ENCODE measurements around the gene GGA2.
"Not testable (repeated sequence)": the region's sequence is repeated elsewhere in the genome, so short reads cannot be mapped to it uniquely, and the experiment has no call there.

GGA2 gene

GRCh38 chr16:23476289-23476688, 34.0 kb downstream of the GGA2 start:
- Mint-ChIP-seq H3K4me3 (no peak overlapping the region), H3K9me3 (no peaks in the 10 kb centered on the region), H3K27ac (no peak overlapping the region), H3K27me3 (ENCODE audit: low read depth) (no peaks in the 10 kb centered on the region), H3K36me3 (ENCODE audit: low read depth) (peaks cover 52% of the 10 kb centered on the region), H3K4me1 (no peaks in the 10 kb centered on the region)
- TF ChIP-seq, protein P1, sequence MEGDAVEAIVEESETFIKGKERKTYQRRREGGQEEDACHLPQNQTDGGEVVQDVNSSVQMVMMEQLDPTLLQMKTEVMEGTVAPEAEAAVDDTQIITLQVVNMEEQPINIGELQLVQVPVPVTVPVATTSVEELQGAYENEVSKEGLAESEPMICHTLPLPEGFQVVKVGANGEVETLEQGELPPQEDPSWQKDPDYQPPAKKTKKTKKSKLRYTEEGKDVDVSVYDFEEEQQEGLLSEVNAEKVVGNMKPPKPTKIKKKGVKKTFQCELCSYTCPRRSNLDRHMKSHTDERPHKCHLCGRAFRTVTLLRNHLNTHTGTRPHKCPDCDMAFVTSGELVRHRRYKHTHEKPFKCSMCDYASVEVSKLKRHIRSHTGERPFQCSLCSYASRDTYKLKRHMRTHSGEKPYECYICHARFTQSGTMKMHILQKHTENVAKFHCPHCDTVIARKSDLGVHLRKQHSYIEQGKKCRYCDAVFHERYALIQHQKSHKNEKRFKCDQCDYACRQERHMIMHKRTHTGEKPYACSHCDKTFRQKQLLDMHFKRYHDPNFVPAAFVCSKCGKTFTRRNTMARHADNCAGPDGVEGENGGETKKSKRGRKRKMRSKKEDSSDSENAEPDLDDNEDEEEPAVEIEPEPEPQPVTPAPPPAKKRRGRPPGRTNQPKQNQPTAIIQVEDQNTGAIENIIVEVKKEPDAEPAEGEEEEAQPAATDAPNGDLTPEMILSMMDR (IDR thresholded peaks at IDR 0.05; ENCODE audit: unreplicated experiment in 3 of 3), result no peak

DNA sequence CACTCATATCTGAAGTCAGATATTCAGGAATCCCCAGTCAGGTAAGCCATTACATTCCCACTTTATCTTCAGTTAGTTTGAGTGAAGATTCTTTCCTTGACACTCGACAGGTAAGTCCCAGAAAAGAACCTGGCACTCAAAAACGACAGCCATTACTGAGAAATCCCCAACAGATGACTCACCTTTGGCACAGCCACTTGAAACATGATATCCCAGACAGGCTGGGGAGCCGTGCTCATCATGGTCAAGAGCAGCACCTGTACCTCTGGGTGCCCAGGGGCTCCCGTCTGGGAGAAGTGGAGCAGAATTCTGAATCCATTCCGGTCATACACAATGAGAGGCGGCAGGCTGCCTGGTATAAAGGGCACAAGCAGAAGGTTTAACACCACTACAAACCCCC, 40.5 kb downstream of the GGA2 start:
- TF ChIP-seq, protein P1 (IDR thresholded peaks at IDR 0.05; ENCODE audit: unreplicated experiment in 3 of 3), result no peak
- Mint-ChIP-seq H3K27ac (no peak overlapping the region), H3K4me1 (no peaks in the 10 kb centered on the region), H3K27me3 (ENCODE audit: low read depth) (no peaks in the 10 kb centered on the region), H3K36me3 (ENCODE audit: low read depth) (peaks cover 53% of the 10 kb centered on the region), H3K4me3 (no peak overlapping the region), H3K9me3 (no peaks in the 10 kb centered on the region)

DNA sequence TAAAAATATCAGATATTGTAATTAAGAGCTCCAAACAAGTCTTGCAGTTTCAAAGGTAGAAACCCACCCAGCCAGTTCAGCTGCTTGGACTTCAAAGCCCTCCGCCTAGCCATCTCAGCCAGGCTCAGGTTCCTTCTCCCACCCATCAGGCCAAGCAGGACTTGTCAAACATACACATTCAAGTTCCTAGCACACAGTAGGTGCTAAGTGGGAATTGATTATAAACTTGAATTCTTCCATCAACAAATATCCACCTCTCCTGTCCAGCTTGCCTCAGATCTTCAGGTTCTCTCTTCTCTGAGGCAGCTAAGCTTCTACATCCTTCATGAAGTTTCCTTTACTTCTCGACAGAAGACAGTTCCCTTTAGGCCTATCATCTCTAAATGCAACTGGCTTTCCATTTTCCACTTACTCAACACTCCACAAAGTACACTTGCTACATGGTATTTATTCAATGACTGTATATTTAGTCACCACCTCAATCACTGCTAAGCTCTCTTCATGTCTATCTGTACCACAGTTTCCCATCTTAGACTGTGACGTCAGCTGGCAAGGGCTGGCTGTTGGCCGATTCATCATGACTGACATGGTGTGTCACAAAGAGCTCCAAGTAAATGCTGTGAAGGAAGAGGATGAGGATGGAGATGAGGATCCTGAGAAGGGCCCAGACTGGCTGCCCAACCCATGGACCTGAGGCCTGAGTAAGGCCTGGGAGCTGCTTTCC, 44.0 kb downstream of the GGA2 start:
- Mint-ChIP-seq H3K9me3 (no peaks in the 10 kb centered on the region), H3K4me3 (no peak overlapping the region), H3K4me1 (peaks cover 6% of the 10 kb centered on the region), H3K27me3 (ENCODE audit: low read depth) (no peaks in the 10 kb centered on the region), H3K36me3 (ENCODE audit: low read depth) (peaks cover 45% of the 10 kb centered on the region), H3K27ac (no peak overlapping the region)
- TF ChIP-seq, protein P1 (IDR thresholded peaks at IDR 0.05; ENCODE audit: unreplicated experiment in 3 of 3), result no peak

GRCh38 chr16:23465179-23465578, 45.1 kb downstream of the GGA2 start:
- Mint-ChIP-seq H3K4me1 (peaks cover 6% of the 10 kb centered on the region), H3K9me3 (no peaks in the 10 kb centered on the region), H3K36me3 (ENCODE audit: low read depth) (peaks cover 38% of the 10 kb centered on the region), H3K27ac (no peak overlapping the region), H3K4me3 (no peak overlapping the region), H3K27me3 (ENCODE audit: low read depth) (no peaks in the 10 kb centered on the region)
- TF ChIP-seq, protein P1 (IDR thresholded peaks at IDR 0.05; ENCODE audit: unreplicated experiment in 3 of 3), result no peak

GRCh38 chr16:23464196-23464595, 46.1 kb downstream of the GGA2 start:
- no peak overlapping the region for H3K27ac Mint-ChIP-seq
- H3K36me3 Mint-ChIP-seq (ENCODE audit: low read depth), result peaks cover 32% of the 10 kb centered on the region
- peaks cover 6% of the 10 kb centered on the region for H3K4me1 Mint-ChIP-seq
- no peak overlapping the region for H3K4me3 Mint-ChIP-seq
- H3K9me3 Mint-ChIP-seq, result no peaks in the 10 kb centered on the region
- TF ChIP-seq, protein P1 (IDR thresholded peaks at IDR 0.05; ENCODE audit: unreplicated experiment in 3 of 3), result no peak
- no peaks in the 10 kb centered on the region for H3K27me3 Mint-ChIP-seq (ENCODE audit: low read depth)

GRCh38 chr16:23462994-23463393, 47.3 kb downstream of the GGA2 start:
- H3K9me3 Mint-ChIP-seq; H3K4me3 Mint-ChIP-seq; H3K4me1 Mint-ChIP-seq; H3K27me3 Mint-ChIP-seq (ENCODE audit: low read depth): not testable (repeated sequence)
- Mint-ChIP-seq H3K36me3 (ENCODE audit: low read depth) (peaks cover 26% of the 10 kb centered on the region), H3K27ac (peak overlapping the region in 2 of 3 experiments; percentile 60 to 87)

Measured in nephron (organoid).